SK-N-SH (cell line): ENCODE data around the gene ALG3.

Source experiments
- FOXM1 ChIP-seq: IDR thresholded peaks from 2 replicates; pipeline ENCODE4 v1.4.0; 2012; ENCODE audit warnings: low read depth, mild to moderate bottlenecking
- POLR2AphosphoS5 ChIP-seq: IDR thresholded peaks from 2 replicates; pipeline ENCODE4 v1.6.1; 2012; ENCODE audit warnings: low read depth, low read length
- RAD21 ChIP-seq: IDR thresholded peaks from 2 replicates; pipeline ENCODE4 v1.6.1; 2012; ENCODE audit warnings: mild to moderate bottlenecking, low read length
- RFX5 ChIP-seq: IDR thresholded peaks from 2 replicates; pipeline ENCODE4 v1.6.1; 2012; ENCODE audit warnings: mild to moderate bottlenecking, improper control_type of control experiment, low read length
- RXRA ChIP-seq: IDR thresholded peaks from 2 replicates; pipeline ENCODE4 v1.4.0; 2012; ENCODE audit warnings: low read depth, mild to moderate bottlenecking, borderline replicate concordance
- TF ChIP-seq, protein P1 (sequence below): fragments of 200-600 bp; sonication (generic); IDR thresholded peaks from 2 replicates; pipeline ENCODE4 v1.6.1; 2017; ENCODE audit warnings: antibody characterized with exemption, mild to moderate bottlenecking, moderate library complexity
- TF ChIP-seq, protein P2 (sequence below): IDR thresholded peaks from 2 replicates; pipeline ENCODE4 v1.4.0; 2012; ENCODE audit warnings: low read depth, borderline replicate concordance

DNA sequence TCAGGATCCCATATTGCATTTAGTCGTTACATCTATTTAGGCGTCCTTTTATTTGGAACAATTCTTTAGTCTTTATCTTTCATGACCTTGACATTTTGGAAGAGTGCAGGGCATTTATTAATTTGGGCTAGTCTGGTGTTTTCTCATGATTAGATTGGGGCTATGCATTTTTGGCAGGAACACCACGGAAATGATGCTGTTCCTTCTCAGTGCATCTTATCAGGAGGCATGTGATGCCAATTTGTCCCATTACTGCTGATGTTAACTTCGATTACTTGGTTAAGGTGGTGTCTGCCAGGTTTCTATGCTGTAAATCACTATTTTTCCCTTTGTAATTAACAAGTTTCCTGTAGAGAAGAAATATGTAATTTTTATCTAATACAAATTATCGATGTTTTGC, 37.5 kb downstream of the ALG3 start:
- TF ChIP-seq RFX5 (no peak; the same call in 1 of the 2 replicates), POLR2AphosphoS5 (peak; percentile 54; the same call in 1 of the 2 replicates), RAD21 (peak; percentile 26), RXRA (no peak), FOXM1 (no peak)
- TF ChIP-seq, protein P1, sequence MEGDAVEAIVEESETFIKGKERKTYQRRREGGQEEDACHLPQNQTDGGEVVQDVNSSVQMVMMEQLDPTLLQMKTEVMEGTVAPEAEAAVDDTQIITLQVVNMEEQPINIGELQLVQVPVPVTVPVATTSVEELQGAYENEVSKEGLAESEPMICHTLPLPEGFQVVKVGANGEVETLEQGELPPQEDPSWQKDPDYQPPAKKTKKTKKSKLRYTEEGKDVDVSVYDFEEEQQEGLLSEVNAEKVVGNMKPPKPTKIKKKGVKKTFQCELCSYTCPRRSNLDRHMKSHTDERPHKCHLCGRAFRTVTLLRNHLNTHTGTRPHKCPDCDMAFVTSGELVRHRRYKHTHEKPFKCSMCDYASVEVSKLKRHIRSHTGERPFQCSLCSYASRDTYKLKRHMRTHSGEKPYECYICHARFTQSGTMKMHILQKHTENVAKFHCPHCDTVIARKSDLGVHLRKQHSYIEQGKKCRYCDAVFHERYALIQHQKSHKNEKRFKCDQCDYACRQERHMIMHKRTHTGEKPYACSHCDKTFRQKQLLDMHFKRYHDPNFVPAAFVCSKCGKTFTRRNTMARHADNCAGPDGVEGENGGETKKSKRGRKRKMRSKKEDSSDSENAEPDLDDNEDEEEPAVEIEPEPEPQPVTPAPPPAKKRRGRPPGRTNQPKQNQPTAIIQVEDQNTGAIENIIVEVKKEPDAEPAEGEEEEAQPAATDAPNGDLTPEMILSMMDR: no peak
- TF ChIP-seq, protein P2, sequence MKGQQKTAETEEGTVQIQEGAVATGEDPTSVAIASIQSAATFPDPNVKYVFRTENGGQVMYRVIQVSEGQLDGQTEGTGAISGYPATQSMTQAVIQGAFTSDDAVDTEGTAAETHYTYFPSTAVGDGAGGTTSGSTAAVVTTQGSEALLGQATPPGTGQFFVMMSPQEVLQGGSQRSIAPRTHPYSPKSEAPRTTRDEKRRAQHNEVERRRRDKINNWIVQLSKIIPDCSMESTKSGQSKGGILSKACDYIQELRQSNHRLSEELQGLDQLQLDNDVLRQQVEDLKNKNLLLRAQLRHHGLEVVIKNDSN: peak; percentile 7; the same call in 1 of the 2 replicates
